Liver (tissue), 9 donors: ENCODE measurements around the gene CRK. TPM values are rescaled to one million over a fixed set of nuclear protein-coding genes. Genes with fewer than 3 reads are reported as not detected.

Experiments
- DNase-seq: peaks from one replicate; pipeline ENCODE4 v3.0.0-alpha.2; 2017; ENCODE audit warnings: low spot score
- H3K27ac ChIP-seq, 2 donors: one replicate each; pipeline ENCODE4 v1.7.0; 2013; ENCODE audit warnings: inconsistent platforms in 2 of 2, low read length in 2 of 2, control low read depth in 1 of 2, low read depth in 1 of 2, mild to moderate bottlenecking in 1 of 2
- H3K27me3 ChIP-seq, 4 donors: one replicate each; pipeline versions ENCODE4 v1.6.1 to v1.7.0; 2013; ENCODE audit warnings: low read length in 3 of 4, inconsistent platforms in 1 of 4, mild to moderate bottlenecking in 1 of 4, moderate library complexity in 1 of 4; ENCODE audit not compliant: control insufficient read depth in 4 of 4, insufficient read depth in 4 of 4
- H3K36me3 ChIP-seq, 4 donors: one replicate each; pipeline versions ENCODE4 v1.6.1 to v1.7.0; 2013; ENCODE audit warnings: low read length in 3 of 4, mild to moderate bottlenecking in 3 of 4, low read depth in 1 of 4, moderate library complexity in 1 of 4; ENCODE audit not compliant: control insufficient read depth in 4 of 4, insufficient read depth in 3 of 4
- H3K4me1 ChIP-seq, 4 donors: one replicate each; pipeline versions ENCODE4 v1.6.1 to v1.7.0; 2013; ENCODE audit warnings: low read length in 3 of 4, mild to moderate bottlenecking in 3 of 4, moderate library complexity in 1 of 4; ENCODE audit not compliant: control insufficient read depth in 4 of 4, insufficient read depth in 4 of 4
- H3K4me3 ChIP-seq, 3 donors: one replicate each; pipeline versions ENCODE4 v1.6.1 to v1.7.0; 2013; ENCODE audit warnings: low read length in 3 of 3, control low read depth in 1 of 3, low read depth in 1 of 3, mild to moderate bottlenecking in 1 of 3
- H3K9ac ChIP-seq, 2 donors: one replicate each; pipeline ENCODE4 v1.7.0; 2013; ENCODE audit warnings: low read length in 2 of 2, mild to moderate bottlenecking in 2 of 2, moderate library complexity in 2 of 2, control low read depth in 1 of 2, low read depth in 1 of 2
- H3K9me3 ChIP-seq, 4 donors: one replicate each; pipeline versions ENCODE4 v1.6.1 to v1.7.0; 2013; ENCODE audit warnings: low read length in 3 of 4; ENCODE audit not compliant: control insufficient read depth in 4 of 4
- ATF3 ChIP-seq: IDR thresholded peaks from 2 replicates; pipeline ENCODE4 v1.6.1; 2016; ENCODE audit warnings: antibody characterized with exemption
- CTCF ChIP-seq: fragments of 150-350 bp; IDR thresholded peaks from 2 replicates; pipeline ENCODE4 v1.5.1; 2017; ENCODE audit warnings: improper control_type of control experiment, low read depth, low read length; ENCODE audit not compliant: missing input control
- EGR1 ChIP-seq, 2 donors: IDR thresholded peaks; 2 replicates each; pipeline ENCODE4 v1.6.1; 2016 to 2018; ENCODE audit warnings: antibody characterized with exemption in 2 of 2, low read depth in 2 of 2
- FOXA1 ChIP-seq: IDR thresholded peaks from 2 replicates; pipeline ENCODE4 v1.6.1; 2016; ENCODE audit warnings: antibody characterized with exemption
- FOXA2 ChIP-seq: IDR thresholded peaks from 2 replicates; pipeline ENCODE4 v1.6.1; 2016; ENCODE audit warnings: antibody characterized with exemption
- GABPA ChIP-seq, 2 donors: IDR thresholded peaks in 1 of 2; conservative IDR thresholded peaks in 1 of 2; 2 replicates each; pipeline ENCODE4 v1.6.1; 2016; ENCODE audit warnings: antibody characterized with exemption in 2 of 2, mild to moderate bottlenecking in 1 of 2, moderate library complexity in 1 of 2
- HNF4A ChIP-seq, 2 donors: conservative IDR thresholded peaks; 2 replicates each; pipeline ENCODE4 v1.6.1; 2016; ENCODE audit warnings: antibody characterized with exemption in 2 of 2, mild to moderate bottlenecking in 2 of 2
- HNF4G ChIP-seq: IDR thresholded peaks from 2 replicates; pipeline ENCODE4 v1.6.1; 2016; ENCODE audit warnings: antibody characterized with exemption
- JUND ChIP-seq, 2 donors: IDR thresholded peaks; 2 replicates each; pipeline ENCODE4 v1.6.1; 2016; ENCODE audit warnings: antibody characterized with exemption in 2 of 2
- MAX ChIP-seq: IDR thresholded peaks from 2 replicates; pipeline ENCODE4 v1.6.1; 2016; ENCODE audit warnings: antibody characterized with exemption
- NR2F2 ChIP-seq: IDR thresholded peaks from 2 replicates; pipeline ENCODE4 v1.6.1; 2016; ENCODE audit warnings: antibody characterized with exemption
- RAD21 ChIP-seq, 2 donors: IDR thresholded peaks; 2 replicates each; pipeline ENCODE4 v1.6.1; 2016; ENCODE audit warnings: antibody characterized with exemption in 2 of 2, mild to moderate bottlenecking in 2 of 2
- REST ChIP-seq: IDR thresholded peaks from 2 replicates; pipeline ENCODE4 v1.6.1; 2016; ENCODE audit warnings: antibody characterized with exemption, mild to moderate bottlenecking
- RXRA ChIP-seq, 2 donors: IDR thresholded peaks; 2 replicates each; pipeline ENCODE4 v1.6.1; 2017 to 2018; ENCODE audit warnings: antibody characterized with exemption in 2 of 2, mild to moderate bottlenecking in 1 of 2
- SP1 ChIP-seq: IDR thresholded peaks from 2 replicates; pipeline ENCODE4 v1.6.1; 2018; ENCODE audit warnings: antibody characterized with exemption, mild to moderate bottlenecking
- TAF1 ChIP-seq: conservative IDR thresholded peaks from 2 replicates; pipeline ENCODE4 v1.6.1; 2016; ENCODE audit warnings: antibody characterized with exemption, mild to moderate bottlenecking
- YY1 ChIP-seq: IDR thresholded peaks from 2 replicates; pipeline ENCODE4 v1.6.1; 2016; ENCODE audit warnings: antibody characterized with exemption, mild to moderate bottlenecking
- ZBTB33 ChIP-seq: IDR thresholded peaks from 2 replicates; pipeline ENCODE4 v1.6.1; 2016; ENCODE audit warnings: antibody characterized with exemption
- WGBS: extraction: QIAGEN DNeasy Blood & Tissue Kit; methylation state at CpG from one replicate; pipeline ENCODE4 v1.1.7; 2013; 5-methylcytosine and 5-hydroxymethylcytosine counted together
- polyA plus RNA-seq, 2 donors: library from polyadenylated mRNA; stranded (reverse) in 1 of 2; unstranded in 1 of 2; fragments of 200-250 nt in 1 of 2; fragments of >200 nt in 1 of 2; fragmentation: Nextera tagmentation in 1 of 2; extraction: Ambion mirVana in 1 of 2; gene quantifications; one replicate each; pipeline versions ENCODE4 v1.2.1 to v1.2.3, GENCODE V29; 2013 to 2015
- total RNA-seq, 2 donors: library from RNA; depleted of rRNA; stranded (reverse); fragments of >200 nt; gene quantifications; one replicate each; pipeline ENCODE4 v1.2.3, GENCODE V29; 2014
- donor health status: healthy.
- donor health status: healthy.
- donor health status: healthy.
- donor health status: healthy.
- donor health status: healthy.

CRK gene
- total and polyA plus RNA-seq, 4 donors = 29.5 to 69.9 (median 34.8) TPM

GRCh38 chr17:1398931-1399678 is 56.9 kb downstream of the CRK start:
- TF ChIP-seq HNF4A (conservative IDR thresholded peaks at IDR 0.05) (no peak), MAX (no peak), RXRA (IDR thresholded peaks at IDR 0.05) (no peak), TAF1 (no peak), CTCF (no peak), GABPA (IDR thresholded peaks at IDR 0.05 in 1 of 2, conservative IDR thresholded peaks at IDR 0.05 in 1 of 2) (no peak), YY1 (no peak), JUND (IDR thresholded peaks at IDR 0.05) (no peak), HNF4G (no peak), RAD21 (IDR thresholded peaks at IDR 0.05) (no peak), NR2F2 (no peak), SP1 (no peak), ZBTB33 (no peak), REST (no peak), ATF3 (no peak), FOXA1 (no peak), EGR1 (IDR thresholded peaks at IDR 0.05; ENCODE audit: low read depth in 2 of 2) (no peak), FOXA2 (no peak)
- no peaks in the 10 kb centered on the region for H3K27me3 ChIP-seq
- H3K4me3 ChIP-seq = peak overlapping the region; percentile 80 to 94 (median 90)
- H3K9ac ChIP-seq = peak overlapping the region; percentile 75 to 91
- DNase-seq = no peak
- no peaks in the 10 kb centered on the region for H3K9me3 ChIP-seq
- WGBS = under 1% methylated on average over 41 of the region's 41 CpGs
- H3K4me1 ChIP-seq = peaks cover 11 to 30% (median 23%) of the 10 kb centered on the region in 4 donors
- peak overlapping the region; percentile 93 to 96 for H3K27ac ChIP-seq
- peaks cover 0 to 4% (median 0%) of the 10 kb centered on the region in 4 donors for H3K36me3 ChIP-seq
